Vagina (tissue), 2 donors: Measurements from ENCODE around the gene SLC35G6. TPM values are rescaled to one million over a fixed set of nuclear protein-coding genes. Genes with fewer than 3 reads are reported as not detected.

Source experiments
- DNase-seq, 2 donors: peaks; one replicate each; pipeline ENCODE4 v3.0.0-alpha.2; 2017; ENCODE audit errors: extremely low spot score in 2 of 2
- H3K27ac ChIP-seq: fragments of 200-600 bp; sonication (generic); one replicate; pipeline ENCODE4 v1.5.1; 2019
- H3K27me3 ChIP-seq: fragments of 200-600 bp; sonication (generic); one replicate; pipeline ENCODE4 v1.5.1; 2019
- H3K36me3 ChIP-seq, 2 donors: fragments of 200-600 bp; sonication (generic); one replicate each; pipeline ENCODE4 v1.5.1; 2017 to 2019
- H3K4me1 ChIP-seq: fragments of 200-600 bp; sonication (generic); one replicate; pipeline ENCODE4 v1.5.1; 2019
- H3K4me3 ChIP-seq, 2 donors: fragments of 200-600 bp; sonication (generic); 1 replicate in 1 of 2; 2 replicates in 1 of 2; pipeline ENCODE4 v1.5.1; 2016 to 2019
- H3K9me3 ChIP-seq: fragments of 200-600 bp; sonication (generic); one replicate; pipeline ENCODE4 v1.5.1; 2019
- POLR2A ChIP-seq, 2 donors: fragments of 450-650 bp; IDR thresholded peaks; one replicate each; pipeline ENCODE4 v1.6.1; 2017; ENCODE audit warnings: antibody characterized with exemption in 2 of 2, mild to moderate bottlenecking in 2 of 2, moderate library complexity in 2 of 2
- POLR2AphosphoS5 ChIP-seq, 2 donors: sonication (generic); formaldehyde crosslinking; IDR thresholded peaks; one replicate each; pipeline ENCODE4 v1.9.0; 2017; ENCODE audit warnings: antibody characterized with exemption in 2 of 2, mild to moderate bottlenecking in 2 of 2, low read depth in 1 of 2; ENCODE audit not compliant: insufficient read depth in 1 of 2
- intact Hi-C: fragments of 100-400 bp; cut with DNase I; formaldehyde crosslinking; loops from one replicate; pipeline ENCODE4 v1.15.1; 2023
- total RNA-seq: library from RNA; depleted of rRNA; stranded (reverse); fragments of >200 nt; gene quantifications from one replicate; pipeline ENCODE4 v1.2.3, GENCODE V29; 2016
- TF ChIP-seq, protein P1 (sequence below), 3 experiments: fragments of 450-650 bp in 2 of 3; fragments of 200-600 bp in 1 of 3; sonication (generic) in 1 of 3; IDR thresholded peaks; one replicate each; pipeline ENCODE4 v1.5.1; 2017 to 2019; ENCODE audit warnings: antibody characterized with exemption in 3 of 3, mild to moderate bottlenecking in 2 of 3, moderate library complexity in 2 of 3

SLC35G6 gene
- total RNA-seq, 1 donor from 2014 or later = not detected

DNA sequence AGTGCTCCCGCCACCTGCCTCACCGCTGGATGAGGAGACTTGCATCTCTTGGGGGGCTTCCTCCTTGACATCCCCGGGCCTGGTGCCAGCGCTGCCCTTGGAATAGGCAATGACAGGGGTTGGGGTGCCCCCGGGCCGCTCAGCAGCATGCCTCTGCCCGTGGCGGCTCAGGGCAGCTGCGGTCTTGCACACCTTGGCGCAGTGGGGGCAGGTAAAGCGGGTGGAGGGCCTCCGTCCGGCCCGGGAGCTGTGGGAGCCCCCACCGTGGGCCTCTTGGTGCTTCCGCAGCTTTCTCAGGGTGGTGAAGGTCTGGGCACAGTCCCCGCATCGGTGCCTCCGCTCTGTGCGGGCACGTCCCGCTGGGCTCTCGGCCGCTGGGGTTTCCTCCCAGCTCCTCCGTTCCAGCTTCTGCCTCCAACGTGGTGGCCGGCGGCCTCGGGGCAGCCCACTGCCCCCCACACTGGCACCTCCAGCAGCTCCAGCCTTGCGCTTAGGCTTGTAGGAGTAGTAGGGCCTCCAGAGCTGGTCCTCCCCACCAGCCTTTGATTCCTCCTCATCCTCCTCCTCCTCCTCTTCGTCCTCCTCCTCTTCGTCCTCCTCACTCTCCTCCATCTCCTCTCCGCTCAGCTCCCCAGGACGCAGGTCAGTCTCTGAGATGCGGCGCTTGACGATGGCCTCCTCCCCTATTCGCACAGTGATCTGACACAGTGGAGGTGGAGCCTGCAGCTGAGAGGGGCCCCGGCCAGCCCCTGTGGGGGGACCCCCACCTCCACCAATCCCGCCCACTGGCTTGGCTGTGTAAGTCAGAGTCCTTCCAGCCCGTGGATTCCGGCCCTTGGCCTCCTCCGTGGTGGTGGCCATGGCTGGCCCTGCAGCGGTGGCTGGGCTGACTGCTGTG is 18.5 kb upstream of the SLC35G6 start:
- Histone ChIP-seq H3K27me3 (no peaks in the 10 kb centered on the region), H3K27ac (no peak overlapping the region), H3K36me3 (peaks cover 0 to 47% of the 10 kb centered on the region in 2 donors), H3K9me3 (no peaks in the 10 kb centered on the region), H3K4me1 (peaks cover 40% of the 10 kb centered on the region), H3K4me3 (no peak overlapping the region)
- DNase-seq = no peak
- TF ChIP-seq POLR2AphosphoS5 (IDR thresholded peaks at IDR 0.05; ENCODE audit: insufficient read depth in 1 of 2, low read depth in 1 of 2) (no peak), POLR2A (IDR thresholded peaks at IDR 0.05) (no peak)
- TF ChIP-seq, protein P1, sequence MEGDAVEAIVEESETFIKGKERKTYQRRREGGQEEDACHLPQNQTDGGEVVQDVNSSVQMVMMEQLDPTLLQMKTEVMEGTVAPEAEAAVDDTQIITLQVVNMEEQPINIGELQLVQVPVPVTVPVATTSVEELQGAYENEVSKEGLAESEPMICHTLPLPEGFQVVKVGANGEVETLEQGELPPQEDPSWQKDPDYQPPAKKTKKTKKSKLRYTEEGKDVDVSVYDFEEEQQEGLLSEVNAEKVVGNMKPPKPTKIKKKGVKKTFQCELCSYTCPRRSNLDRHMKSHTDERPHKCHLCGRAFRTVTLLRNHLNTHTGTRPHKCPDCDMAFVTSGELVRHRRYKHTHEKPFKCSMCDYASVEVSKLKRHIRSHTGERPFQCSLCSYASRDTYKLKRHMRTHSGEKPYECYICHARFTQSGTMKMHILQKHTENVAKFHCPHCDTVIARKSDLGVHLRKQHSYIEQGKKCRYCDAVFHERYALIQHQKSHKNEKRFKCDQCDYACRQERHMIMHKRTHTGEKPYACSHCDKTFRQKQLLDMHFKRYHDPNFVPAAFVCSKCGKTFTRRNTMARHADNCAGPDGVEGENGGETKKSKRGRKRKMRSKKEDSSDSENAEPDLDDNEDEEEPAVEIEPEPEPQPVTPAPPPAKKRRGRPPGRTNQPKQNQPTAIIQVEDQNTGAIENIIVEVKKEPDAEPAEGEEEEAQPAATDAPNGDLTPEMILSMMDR (IDR thresholded peaks at IDR 0.05) = no peak
- intact Hi-C loops = no loop called here

DNA sequence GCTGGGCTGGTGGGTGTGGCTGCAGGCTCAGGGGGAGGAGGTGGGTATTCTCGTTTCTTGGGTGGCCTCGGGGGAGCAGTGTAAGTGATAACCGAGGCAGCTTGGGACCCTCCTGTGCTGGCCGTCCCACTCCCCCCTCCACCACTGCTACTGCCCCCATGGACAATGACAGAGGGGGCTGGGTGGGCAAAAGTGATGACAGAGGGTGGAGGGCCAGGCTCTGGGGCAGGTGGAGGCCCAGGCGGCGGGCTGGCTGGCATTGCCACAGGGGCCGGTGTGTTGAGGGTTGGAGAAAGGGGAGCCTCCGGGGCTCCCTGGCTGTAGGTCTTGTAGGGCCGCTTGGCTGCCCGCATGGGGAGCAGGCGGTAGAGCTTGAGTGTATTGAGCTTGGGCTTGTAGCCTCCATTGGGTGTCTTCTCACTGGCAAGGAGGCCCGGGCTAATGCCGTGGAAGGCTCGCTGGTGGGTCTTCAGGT is 17.8 kb upstream of the SLC35G6 start:
- H3K36me3 ChIP-seq = peaks cover 0 to 47% of the 10 kb centered on the region in 2 donors
- H3K4me3 ChIP-seq = no peak overlapping the region
- no peak for DNase-seq
- no peak for TF ChIP-seq POLR2AphosphoS5 (IDR thresholded peaks at IDR 0.05; ENCODE audit: insufficient read depth in 1 of 2, low read depth in 1 of 2)
- no peak for TF ChIP-seq POLR2A (IDR thresholded peaks at IDR 0.05)
- TF ChIP-seq, protein P1 (IDR thresholded peaks at IDR 0.05) = no peak
- H3K4me1 ChIP-seq = peaks cover 46% of the 10 kb centered on the region
- H3K27me3 ChIP-seq = no peaks in the 10 kb centered on the region
- intact Hi-C loops = no loop called here
- H3K27ac ChIP-seq = no peak overlapping the region
- H3K9me3 ChIP-seq = no peaks in the 10 kb centered on the region

DNA sequence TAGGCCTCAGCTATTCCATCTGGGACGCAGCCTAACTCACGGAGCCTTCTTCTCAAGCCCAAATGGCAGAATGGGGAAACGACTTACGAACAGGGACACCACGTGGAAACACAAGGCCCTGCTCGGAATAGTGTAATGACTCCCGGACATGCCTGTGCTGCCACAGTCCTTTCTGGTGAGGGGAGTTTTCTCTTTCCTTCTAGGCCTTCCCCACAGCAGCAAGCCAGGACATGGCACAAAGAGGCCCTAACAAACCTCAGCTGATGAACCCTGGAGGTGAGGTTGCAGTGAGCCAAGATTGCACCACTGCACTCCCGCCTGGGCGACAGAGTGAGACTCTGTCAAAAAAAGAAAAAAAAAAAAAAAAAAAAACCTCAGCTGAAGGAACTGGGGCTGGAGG is 17.2 kb upstream of the SLC35G6 start:
- H3K27ac ChIP-seq = no peak overlapping the region
- DNase-seq = no peak
- TF ChIP-seq, protein P1 (IDR thresholded peaks at IDR 0.05) = no peak
- TF ChIP-seq POLR2AphosphoS5 (IDR thresholded peaks at IDR 0.05; ENCODE audit: insufficient read depth in 1 of 2, low read depth in 1 of 2) (no peak), POLR2A (IDR thresholded peaks at IDR 0.05) (no peak)

DNA sequence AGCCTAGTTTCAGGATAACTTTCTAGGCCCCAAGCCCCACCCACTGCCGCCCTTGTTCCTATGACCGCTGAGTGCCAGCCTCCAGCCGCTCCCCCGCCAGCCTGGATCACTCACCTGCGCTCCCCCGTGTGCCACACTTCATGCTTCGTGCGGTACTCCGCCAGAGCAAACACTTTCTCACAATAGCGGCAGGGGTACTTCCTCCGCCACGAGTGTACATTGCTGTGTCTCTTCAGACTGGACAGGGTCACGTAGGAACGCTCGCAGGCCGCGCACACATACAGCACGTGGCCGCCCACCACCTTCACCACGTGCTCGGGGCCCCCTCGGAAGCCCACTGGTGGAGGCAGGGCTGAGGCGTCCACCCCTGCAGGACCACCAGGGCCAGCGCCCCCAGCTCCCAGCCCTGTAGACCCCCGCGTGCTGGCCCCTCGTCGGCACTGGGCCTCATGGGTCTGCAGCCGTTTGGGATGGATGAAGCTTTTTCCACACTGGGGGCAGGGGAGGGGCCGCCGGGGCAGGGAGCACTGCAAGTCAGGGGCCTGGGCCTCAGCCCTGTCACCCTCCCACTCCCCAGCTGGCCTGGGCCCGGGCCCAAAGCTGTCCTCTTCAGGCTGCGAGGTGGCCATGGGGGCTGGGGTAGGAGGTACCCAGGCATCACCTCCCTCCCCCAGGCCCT is 15.5 kb upstream of the SLC35G6 start:
- DNase-seq = no peak
- H3K4me1 ChIP-seq = peaks cover 67% of the 10 kb centered on the region
- peak overlapping the region; percentile 60 for H3K27ac ChIP-seq
- intact Hi-C loops = no loop called here
- peaks cover 0 to 47% of the 10 kb centered on the region in 2 donors for H3K36me3 ChIP-seq
- no peak overlapping the region for H3K4me3 ChIP-seq
- H3K27me3 ChIP-seq = no peaks in the 10 kb centered on the region
- no peaks in the 10 kb centered on the region for H3K9me3 ChIP-seq
- TF ChIP-seq POLR2A (IDR thresholded peaks at IDR 0.05) (no peak), POLR2AphosphoS5 (IDR thresholded peaks at IDR 0.05; ENCODE audit: insufficient read depth in 1 of 2, low read depth in 1 of 2) (no peak)
- TF ChIP-seq, protein P1 (IDR thresholded peaks at IDR 0.05) = no peak

More for the DNA sequence above, 17.2 kb upstream of the SLC35G6 start:
- intact Hi-C loops = no loop called here
- Histone ChIP-seq H3K36me3 (peaks cover 0 to 47% of the 10 kb centered on the region in 2 donors), H3K9me3 (no peaks in the 10 kb centered on the region), H3K4me1 (peaks cover 53% of the 10 kb centered on the region), H3K4me3 (no peak overlapping the region), H3K27me3 (no peaks in the 10 kb centered on the region)
